HG03045 (cell line): ENCODE data around the gene TSSK2.
"Not testable (repeated sequence)": the region's sequence is repeated elsewhere in the genome, so short reads cannot be mapped to it uniquely, and the experiment has no call there.

Source experiments
- ATAC-seq: cut with Tn5 transposase; IDR thresholded peaks from one replicate; pipeline ENCODE4 v1.9.1; 2021; ENCODE audit warnings: mild to moderate bottlenecking, moderate library complexity; ENCODE audit not compliant: unreplicated experiment

TSSK2 gene

GRCh38 chr22:19138217-19139000 is 7.3 kb downstream of the TSSK2 start:
- no peak for ATAC-seq

- ATAC-seq, result no peak
These were observed 7.9 kb downstream of the TSSK2 start for GRCh38 chr22:19139001-19139356.

GRCh38 chr22:19139974-19140373 is 8.9 kb downstream of the TSSK2 start:
- no peak for ATAC-seq

GRCh38 chr22:19142394-19142793 is 11.3 kb downstream of the TSSK2 start:
- no peak for ATAC-seq

DNA sequence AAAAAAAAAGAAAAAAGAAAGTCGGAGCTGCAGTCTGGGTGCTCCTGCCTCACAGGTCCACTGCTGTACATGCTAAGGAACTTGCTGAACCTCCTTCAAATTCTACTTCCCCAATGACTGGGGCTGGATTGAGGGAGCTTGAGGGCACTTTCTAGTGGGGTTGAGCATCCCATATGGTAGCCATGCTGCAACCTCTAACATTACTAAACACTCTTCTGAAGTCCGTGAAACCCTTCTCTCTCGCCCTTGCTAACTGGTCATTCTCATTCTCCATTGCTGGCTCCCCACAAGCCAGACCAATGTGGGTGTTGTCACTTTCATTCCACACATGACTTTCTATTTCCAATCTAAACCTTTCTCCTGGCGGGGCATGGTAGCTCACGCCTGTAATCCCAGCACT is 12.1 kb downstream of the TSSK2 start:
- ATAC-seq, result no peak

DNA sequence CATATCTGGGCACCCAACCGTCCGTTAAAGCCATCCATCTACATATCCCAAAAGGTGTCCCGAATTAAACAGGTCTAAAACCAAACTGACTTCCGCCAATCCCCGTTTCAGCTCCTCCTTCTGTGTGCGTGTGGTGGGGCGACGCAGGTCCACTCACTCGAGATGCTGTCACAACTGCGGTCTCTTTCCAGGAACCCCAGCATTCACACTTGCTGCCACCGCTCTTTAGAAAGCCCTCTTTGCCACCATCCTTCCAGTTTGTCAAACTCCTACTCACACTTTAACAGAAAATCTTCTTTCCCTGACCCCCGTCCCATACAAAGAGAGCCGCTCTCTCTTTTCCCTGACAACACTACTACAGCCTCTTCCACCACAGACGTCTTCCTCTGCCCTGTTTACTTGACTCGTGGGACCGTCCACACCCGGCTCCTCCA is 12.9 kb downstream of the TSSK2 start:
- no peak for ATAC-seq

GRCh38 chr22:19146215-19146968 is 15.3 kb downstream of the TSSK2 start:
- no peak for ATAC-seq

DNA sequence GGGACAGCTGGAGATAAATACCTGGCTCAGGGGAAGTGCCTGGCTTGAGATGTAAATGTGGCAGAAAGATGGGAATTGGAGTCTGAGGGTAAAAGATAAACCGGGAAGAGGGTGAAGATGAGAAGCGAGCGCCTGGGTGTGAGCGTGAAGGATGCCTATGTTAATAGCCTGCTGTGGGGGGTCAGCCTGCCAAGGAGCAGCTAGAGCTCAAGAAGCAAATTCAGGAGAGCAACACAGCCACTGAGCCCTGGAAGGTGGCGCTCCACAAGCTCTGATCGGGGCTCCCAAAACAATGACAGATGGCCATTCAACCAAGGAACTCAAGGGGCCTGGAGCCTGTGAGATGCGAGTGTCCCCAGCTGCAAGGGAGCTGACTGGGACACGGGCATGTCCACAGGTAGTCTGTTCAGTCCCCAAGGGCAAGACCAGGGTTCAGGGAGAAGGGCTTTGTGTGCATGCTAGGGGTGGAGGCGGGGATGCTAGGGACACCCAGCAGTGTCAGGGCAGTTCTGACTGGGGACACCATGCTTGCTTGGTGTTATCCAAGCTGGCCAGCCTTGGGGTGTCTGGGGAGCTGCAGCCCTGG is 16.2 kb downstream of the TSSK2 start:
- ATAC-seq, result no peak

DNA sequence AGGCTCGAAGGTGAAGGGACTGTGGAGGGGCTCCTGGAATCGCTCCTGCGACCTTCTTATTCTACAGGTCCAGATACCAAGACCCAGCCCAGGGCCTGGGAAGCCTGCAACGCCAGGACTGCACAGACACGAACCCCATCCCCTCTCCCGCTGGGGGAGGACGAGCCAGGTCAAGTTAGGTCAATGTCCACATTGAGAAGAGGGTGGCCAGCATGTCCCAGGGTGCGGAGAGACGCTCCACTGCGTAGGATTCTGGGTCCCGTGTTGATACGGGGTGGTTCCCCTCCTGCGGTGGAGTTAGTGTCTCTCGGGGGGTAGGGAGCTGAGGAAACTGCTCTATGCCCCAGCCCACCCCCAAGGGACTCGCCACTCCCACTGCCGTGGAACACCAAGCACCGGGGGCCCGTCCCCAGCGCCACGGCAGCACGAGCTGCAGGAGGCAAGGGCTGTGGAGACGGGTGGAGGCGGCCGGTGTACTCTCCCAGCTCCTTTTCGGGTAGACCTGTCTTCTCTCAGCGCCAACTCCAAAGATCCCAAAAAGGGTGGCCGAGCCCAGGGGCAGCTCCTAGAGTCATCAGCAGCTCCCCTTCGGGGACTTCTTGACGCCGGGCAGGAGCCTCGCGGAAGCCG is 17.4 kb downstream of the TSSK2 start:
- no peak for ATAC-seq

GRCh38 chr22:19149047-19149883 is 18.2 kb downstream of the TSSK2 start:
- ATAC-seq, result no peak

GRCh38 chr22:19149991-19150390 is 18.9 kb downstream of the TSSK2 start, which contains the start of gene GSC2:
GSC2 (minus strand) TSS chr22:19150292; CDS start chr22:19150283, 9 bp downstream.
- ATAC-seq, result no peak

- ATAC-seq, result no peak
These were observed 19.6 kb downstream of the TSSK2 start for GRCh38 chr22:19150482-19151328.

DNA sequence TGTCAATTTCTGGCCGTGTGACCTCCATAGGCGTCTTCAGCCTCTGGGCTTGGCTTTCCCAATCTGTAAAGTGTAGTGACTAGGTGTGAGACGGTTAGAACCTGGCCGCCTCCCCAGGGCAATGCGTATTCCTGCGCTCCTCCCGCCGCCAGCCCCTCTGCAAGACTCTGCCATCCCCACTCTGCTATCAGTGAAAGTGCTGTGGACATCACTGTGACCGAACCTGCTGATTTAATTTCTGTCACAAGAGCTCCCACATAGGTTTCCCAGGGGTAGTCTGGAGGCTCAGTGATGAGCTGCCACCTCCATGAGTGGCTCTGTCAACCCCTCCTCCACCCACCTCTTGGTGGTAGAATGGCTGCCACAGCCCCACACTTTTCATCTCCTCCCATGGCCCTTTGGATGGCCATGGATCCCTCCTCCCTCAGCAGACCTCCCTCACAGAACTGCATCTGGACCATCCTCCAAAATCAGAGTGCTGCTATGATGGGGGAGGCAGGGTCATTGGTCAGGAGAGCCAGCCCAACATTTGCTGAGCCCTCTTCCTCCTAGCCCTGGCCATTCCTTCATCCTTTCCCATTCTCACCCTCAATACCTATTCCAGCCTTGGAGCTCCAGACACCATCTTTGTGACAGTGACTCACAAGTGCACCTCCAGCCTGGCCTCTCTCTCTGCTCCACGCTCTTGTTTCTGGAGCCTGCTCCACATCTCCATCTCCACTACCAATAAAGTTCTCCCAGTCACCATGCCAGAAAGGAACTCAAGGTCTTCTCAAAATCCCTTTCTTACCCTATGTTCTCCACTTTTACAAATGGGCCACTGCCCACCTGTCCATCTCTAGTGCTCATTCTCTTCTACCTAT is 20.5 kb downstream of the TSSK2 start:
- ATAC-seq, result no peak

- no peak for ATAC-seq
These were observed 22.1 kb downstream of the TSSK2 start for GRCh38 chr22:19152942-19153883.

DNA sequence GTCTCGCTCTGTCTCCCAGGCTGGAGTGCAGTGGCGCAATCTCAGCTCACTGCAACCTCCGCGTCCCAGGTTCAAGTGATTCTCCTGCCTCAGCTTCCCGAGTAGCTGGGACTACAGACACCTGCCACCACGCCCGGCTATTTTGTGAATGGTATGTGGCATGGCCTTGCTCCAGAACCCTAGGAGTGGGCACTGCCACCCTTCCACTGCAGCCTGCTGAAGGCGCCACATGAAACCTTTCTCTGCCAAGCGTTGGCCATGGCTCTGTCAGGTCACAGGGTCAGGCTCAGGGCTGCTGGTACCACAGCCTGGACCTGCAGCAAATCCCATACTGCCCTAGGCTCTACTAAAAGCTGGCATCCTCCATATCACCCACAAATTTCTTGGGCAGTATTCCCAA is 25.0 kb downstream of the TSSK2 start:
- not testable (repeated sequence) for ATAC-seq

DNA sequence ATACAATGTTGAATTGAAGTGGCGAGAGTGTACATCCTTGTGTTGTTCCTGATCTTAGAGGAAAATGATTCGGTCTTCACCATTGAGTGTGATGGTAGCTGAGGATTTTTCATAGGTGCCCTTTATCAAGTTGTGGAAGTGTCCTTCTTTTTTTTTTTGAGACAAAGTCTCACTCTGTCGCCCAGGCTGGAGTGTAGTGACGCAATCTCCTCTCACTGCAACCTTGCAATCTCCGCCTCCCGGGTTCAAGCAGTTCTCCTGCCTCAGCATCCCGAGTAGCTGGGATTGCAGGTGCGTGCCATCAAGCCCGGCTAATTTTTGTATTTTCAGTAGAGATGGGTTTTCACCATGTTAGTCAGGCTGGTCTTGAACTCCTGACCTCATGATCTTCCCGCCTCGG is 27.5 kb downstream of the TSSK2 start:
- not testable (repeated sequence) for ATAC-seq

GRCh38 chr22:19164425-19164824 is 33.3 kb downstream of the TSSK2 start:
- ATAC-seq, result no peak

- no peak for ATAC-seq
These were observed 35.3 kb downstream of the TSSK2 start for GRCh38 chr22:19166421-19166820.
